Esophagus muscularis mucosa (tissue), 4 donors: ENCODE measurements around the gene C2. TPM values are rescaled to one million over a fixed set of nuclear protein-coding genes. Genes with fewer than 3 reads are reported as not detected.

ENCODE experiments used
- DNase-seq: peaks from one replicate; pipeline ENCODE4 v3.0.0-alpha.2; 2017; ENCODE audit errors: extremely low spot score
- H3K27ac ChIP-seq, 4 donors: fragments of 200-600 bp; sonication (generic); replicated peaks in 1 of 4; 1 replicate in 3 of 4; 2 replicates in 1 of 4; pipeline ENCODE4 v1.5.1; 2016 to 2019; ENCODE audit warnings: mild to moderate bottlenecking in 1 of 4
- H3K27me3 ChIP-seq, 4 donors: fragments of 200-600 bp; sonication (generic); one replicate each; pipeline versions ENCODE4 v1.5.1 to v1.6.0; 2016 to 2019
- H3K36me3 ChIP-seq, 4 donors: fragments of 200-600 bp; sonication (generic); one replicate each; pipeline ENCODE4 v1.5.1; 2016 to 2019
- H3K4me1 ChIP-seq, 4 donors: fragments of 200-600 bp; sonication (generic); one replicate each; pipeline ENCODE4 v1.5.1; 2016 to 2019
- H3K4me3 ChIP-seq, 4 donors: fragments of 200-600 bp; sonication (generic); 1 replicate in 2 of 4; 2 replicates in 2 of 4; pipeline ENCODE4 v1.5.1; 2016 to 2019; ENCODE audit warnings: mild to moderate bottlenecking in 4 of 4, moderate library complexity in 1 of 4
- H3K9me3 ChIP-seq, 4 donors: fragments of 200-600 bp; sonication (generic); 1 replicate in 3 of 4; 2 replicates in 1 of 4; pipeline ENCODE4 v1.5.1; 2016 to 2019
- CTCF ChIP-seq, 3 experiments: fragments of 200-600 bp in 2 of 3; fragments of 450-650 bp in 1 of 3; sonication (generic) in 2 of 3; IDR thresholded peaks; one replicate each; pipeline ENCODE4 v1.5.1; 2017 to 2019; ENCODE audit warnings: antibody characterized with exemption in 3 of 3, mild to moderate bottlenecking in 2 of 3, moderate library complexity in 1 of 3
- EP300 ChIP-seq: sonication (generic); formaldehyde crosslinking; IDR thresholded peaks from one replicate; pipeline ENCODE4 v1.6.1; 2017; ENCODE audit warnings: antibody characterized with exemption
- POLR2A ChIP-seq: fragments of 450-650 bp; IDR thresholded peaks from one replicate; pipeline ENCODE4 v1.6.1; 2017; ENCODE audit warnings: antibody characterized with exemption, moderate library complexity, mild to moderate bottlenecking, low read depth
- POLR2AphosphoS5 ChIP-seq, 2 donors: sonication (generic); formaldehyde crosslinking; IDR thresholded peaks; one replicate each; pipeline ENCODE4 v1.6.1; 2017; ENCODE audit warnings: antibody characterized with exemption in 2 of 2
- WGBS: methylation state at CpG from one replicate; pipeline ENCODE4 v1.1.5; 2018; 5-methylcytosine and 5-hydroxymethylcytosine counted together
- intact Hi-C: fragments of 100-400 bp; cut with DNase I; formaldehyde crosslinking; loops from one replicate; pipeline ENCODE4 v1.15.1; 2023
- total RNA-seq, 4 donors: library from RNA; depleted of rRNA; stranded (reverse); fragments of >200 nt; gene quantifications; one replicate each; pipeline versions ENCODE4 v1.1.0 to v1.2.1, GENCODE V29; 2016

The C2 gene
- total RNA-seq, 4 donors from 2014 or later, result 10.0 to 15.4 (median 12.6) TPM

- Histone ChIP-seq H3K4me3 (no peak overlapping the region), H3K9me3 (no peaks in the 10 kb centered on the region), H3K27me3 (no peaks in the 10 kb centered on the region), H3K4me1 (peaks cover 12 to 25% (median 21%) of the 10 kb centered on the region in 4 donors), H3K36me3 (peaks cover 33 to 87% (median 82%) of the 10 kb centered on the region in 4 donors), H3K27ac (no peak overlapping the region)
- no peak for TF ChIP-seq POLR2AphosphoS5 (IDR thresholded peaks at IDR 0.05)
- TF ChIP-seq CTCF (IDR thresholded peaks at IDR 0.05), result no peak
- no peak for TF ChIP-seq POLR2A
- no peak for TF ChIP-seq EP300
- intact Hi-C loops, result no loop called here
- 78% methylated on average over 10 of the region's 10 CpGs for WGBS
- no peak for DNase-seq
These were observed 39.7 kb downstream of the C2 start for GRCh38 chr6:31966997-31967925.

- Histone ChIP-seq H3K9me3 (no peaks in the 10 kb centered on the region), H3K4me3 (no peak overlapping the region), H3K27me3 (no peaks in the 10 kb centered on the region), H3K36me3 (peaks cover 28 to 80% (median 75%) of the 10 kb centered on the region in 4 donors), H3K4me1 (peaks cover 15 to 29% (median 25%) of the 10 kb centered on the region in 4 donors), H3K27ac (no peak overlapping the region)
- TF ChIP-seq POLR2A (no peak), POLR2AphosphoS5 (IDR thresholded peaks at IDR 0.05) (no peak), CTCF (IDR thresholded peaks at IDR 0.05) (no peak), EP300 (no peak)
- intact Hi-C loops, result no loop called here
- 100% methylated on average over 1 of the region's 3 CpGs for WGBS
- DNase-seq, result no peak
These were observed 40.4 kb downstream of the C2 start for GRCh38 chr6:31967926-31968320.

- Histone ChIP-seq H3K4me1 (peaks cover 19 to 33% (median 29%) of the 10 kb centered on the region in 4 donors), H3K27me3 (no peaks in the 10 kb centered on the region), H3K9me3 (no peaks in the 10 kb centered on the region), H3K36me3 (peaks cover 26 to 76% (median 71%) of the 10 kb centered on the region in 4 donors), H3K4me3 (no peak overlapping the region), H3K27ac (no peak overlapping the region)
- TF ChIP-seq CTCF (IDR thresholded peaks at IDR 0.05) (no peak), POLR2A (no peak), POLR2AphosphoS5 (IDR thresholded peaks at IDR 0.05) (no peak), EP300 (no peak)
- DNase-seq, result no peak
- intact Hi-C loops, result no loop called here
- 70% methylated on average over 3 of the region's 11 CpGs for WGBS
These were observed 40.8 kb downstream of the C2 start for GRCh38 chr6:31968326-31968725.

- no peaks in the 10 kb centered on the region for H3K27me3 ChIP-seq
- TF ChIP-seq EP300, result no peak
- no peak for TF ChIP-seq POLR2A
- TF ChIP-seq POLR2AphosphoS5 (IDR thresholded peaks at IDR 0.05), result no peak
- no peak for TF ChIP-seq CTCF (IDR thresholded peaks at IDR 0.05)
- H3K4me1 ChIP-seq, result peaks cover 21 to 41% (median 34%) of the 10 kb centered on the region in 4 donors
- no peak overlapping the region for H3K27ac ChIP-seq
- H3K36me3 ChIP-seq, result peaks cover 19 to 70% (median 65%) of the 10 kb centered on the region in 4 donors
- H3K9me3 ChIP-seq, result no peaks in the 10 kb centered on the region
- no peak overlapping the region for H3K4me3 ChIP-seq
- no peak for DNase-seq
- WGBS, result 89% methylated on average over 22 of the region's 23 CpGs
- intact Hi-C loops, result no loop called here
These were observed 41.5 kb downstream of the C2 start for GRCh38 chr6:31968791-31969711.
